Sigmoid colon (tissue), 4 donors: ENCODE measurements around the gene SSBP3.

Experiments used
- CTCF ChIP-seq, 4 experiments: fragments of 450-650 bp in 3 of 4; fragments of 200-600 bp in 1 of 4; IDR thresholded peaks; one replicate each; pipeline ENCODE4 v1.5.1; 2016 to 2019; ENCODE audit warnings: antibody characterized with exemption in 4 of 4, mild to moderate bottlenecking in 3 of 4, moderate library complexity in 2 of 4
- EP300 ChIP-seq, 4 donors: sonication (generic); formaldehyde crosslinking; IDR thresholded peaks; one replicate each; pipeline ENCODE4 v1.6.1; 2017; ENCODE audit warnings: antibody characterized with exemption in 4 of 4
- POLR2A ChIP-seq, 2 donors: fragments of 450-650 bp; IDR thresholded peaks; one replicate each; pipeline ENCODE4 v1.6.1; 2016; ENCODE audit warnings: antibody characterized with exemption in 2 of 2, mild to moderate bottlenecking in 2 of 2, moderate library complexity in 2 of 2
- POLR2AphosphoS5 ChIP-seq, 4 donors: sonication (generic); formaldehyde crosslinking; IDR thresholded peaks; one replicate each; pipeline ENCODE4 v1.6.1; 2017; ENCODE audit warnings: antibody characterized with exemption in 4 of 4

- TF ChIP-seq CTCF (IDR thresholded peaks at IDR 0.05) (peak; percentile 21 to 59 (median 40)), POLR2A (IDR thresholded peaks at IDR 0.05) (no peak), EP300 (IDR thresholded peaks at IDR 0.05) (no peak), POLR2AphosphoS5 (IDR thresholded peaks at IDR 0.05) (no peak)
Observed at GRCh38 chr1:54310439-54311328, 95.5 kb downstream of the SSBP3 start.
